ENCODE results near the gene OR10J4.
"Not testable (repeated sequence)": the region's sequence is repeated elsewhere in the genome, so short reads cannot be mapped to it uniquely, and the experiment has no call there.

Gene OR10J4

GRCh38 chr1:159431904-159432303 lies at the start of gene OR10J4:
TSS of gene OR10J4 (plus strand) at chr1:159432204.
- no peak for DNase-seq

GRCh38 chr1:159406821-159407220 lies 25.2 kb upstream of the OR10J4 start:
- DNase-seq, result no peak

- DNase-seq, result no peak
These were observed 23.1 kb upstream of the OR10J4 start for GRCh38 chr1:159408862-159409400.

GRCh38 chr1:159421821-159422220 lies 10.2 kb upstream of the OR10J4 start:
- DNase-seq, result no peak

- DNase-seq, result no peak
These were observed 3.5 kb upstream of the OR10J4 start for GRCh38 chr1:159428536-159428935.

GRCh38 chr1:159429074-159429861 lies 2.7 kb upstream of the OR10J4 start:
- no peak for DNase-seq

- DNase-seq, result no peak
These were observed 1.0 kb upstream of the OR10J4 start for GRCh38 chr1:159430985-159431384.

- DNase-seq, result no peak
These were observed 4.5 kb downstream of the OR10J4 start for GRCh38 chr1:159436469-159436868.

- DNase-seq, result no peak
These were observed 7.4 kb downstream of the OR10J4 start, which contains the start of gene OR10J1 for GRCh38 chr1:159439422-159439821. TSS of gene OR10J1 (plus strand) at chr1:159439722. CDS start at chr1:159439792, 70 bp downstream.

GRCh38 chr1:159441360-159441759 lies 9.4 kb downstream of the OR10J4 start:
- DNase-seq, result no peak

GRCh38 chr1:159442428-159442827 lies 10.4 kb downstream of the OR10J4 start:
- DNase-seq, result no peak

GRCh38 chr1:159443066-159443750 lies 11.2 kb downstream of the OR10J4 start:
- DNase-seq, result no peak

GRCh38 chr1:159444511-159444910 lies 12.5 kb downstream of the OR10J4 start:
- DNase-seq, result no peak

- DNase-seq, result no peak
These were observed 16.2 kb downstream of the OR10J4 start for GRCh38 chr1:159448181-159448580.

- DNase-seq, result not testable (repeated sequence)
These were observed 17.6 kb downstream of the OR10J4 start for GRCh38 chr1:159449605-159450004.

GRCh38 chr1:159459551-159459950 lies 27.5 kb downstream of the OR10J4 start:
- DNase-seq, result no peak

- DNase-seq, result no peak
These were observed 33.2 kb downstream of the OR10J4 start for GRCh38 chr1:159465191-159465603.

GRCh38 chr1:159468321-159468720 lies 36.3 kb downstream of the OR10J4 start:
- DNase-seq, result no peak

- DNase-seq, result no peak
These were observed 38.0 kb downstream of the OR10J4 start for GRCh38 chr1:159469921-159470533.

- DNase-seq, result no peak
These were observed 41.3 kb downstream of the OR10J4 start for GRCh38 chr1:159473335-159473734.

GRCh38 chr1:159474926-159475325 lies 42.9 kb downstream of the OR10J4 start:
- no peak for DNase-seq
